GM12891 (cell line): ENCODE results near the gene SFMBT1.

Experiments used
- POLR2A ChIP-seq: IDR thresholded peaks from 2 replicates; pipeline ENCODE4 v1.6.1; 2011; ENCODE audit warnings: low read depth, low read length, control low read depth
- POLR2AphosphoS5 ChIP-seq: IDR thresholded peaks from 2 replicates; pipeline ENCODE4 v1.6.1; 2011; ENCODE audit warnings: low read depth, low read length, control low read depth
- TAF1 ChIP-seq: IDR thresholded peaks from 2 replicates; pipeline ENCODE4 v1.6.1; 2011; ENCODE audit warnings: low read depth, low read length, control low read depth

GRCh38 chr3:52973806-52974205, 72.1 kb downstream of the SFMBT1 start:
- TF ChIP-seq POLR2A (no peak), TAF1 (no peak), POLR2AphosphoS5 (no peak)
